ENCODE data around the gene ZNF804B.

Gene ZNF804B

GRCh38 chr7:88835147-88835728 lies 75.7 kb downstream of the ZNF804B start:
- no peak for DNase-seq (ENCODE audit: low spot score)

- DNase-seq (ENCODE audit: low spot score), result no peak
Observed at GRCh38 chr7:88842201-88842600, 82.7 kb downstream of the ZNF804B start.

GRCh38 chr7:88845091-88845490 lies 85.6 kb downstream of the ZNF804B start:
- DNase-seq (ENCODE audit: low spot score), result no peak

GRCh38 chr7:88851220-88851619 lies 91.7 kb downstream of the ZNF804B start:
- no peak for DNase-seq (ENCODE audit: low spot score)

- DNase-seq (ENCODE audit: low spot score), result no peak
Observed at GRCh38 chr7:88859288-88859687, 99.8 kb downstream of the ZNF804B start.

GRCh38 chr7:88866265-88866863 lies 106.9 kb downstream of the ZNF804B start:
- no peak for DNase-seq (ENCODE audit: low spot score)

- no peak for DNase-seq (ENCODE audit: low spot score)
Observed at GRCh38 chr7:88867158-88867557, 107.7 kb downstream of the ZNF804B start.

GRCh38 chr7:88868456-88868855 lies 109.0 kb downstream of the ZNF804B start:
- DNase-seq (ENCODE audit: low spot score), result no peak

GRCh38 chr7:88881136-88881535 lies 121.6 kb downstream of the ZNF804B start:
- no peak for DNase-seq (ENCODE audit: low spot score)

GRCh38 chr7:88885131-88885530 lies 125.6 kb downstream of the ZNF804B start:
- no peak for DNase-seq (ENCODE audit: low spot score)

GRCh38 chr7:88888684-88889083 lies 129.2 kb downstream of the ZNF804B start:
- no peak for DNase-seq (ENCODE audit: low spot score)

GRCh38 chr7:88910516-88910915 lies 151.0 kb downstream of the ZNF804B start:
- no peak for DNase-seq (ENCODE audit: low spot score)

- DNase-seq (ENCODE audit: low spot score), result no peak
Observed at GRCh38 chr7:88912852-88913251, 153.4 kb downstream of the ZNF804B start.

GRCh38 chr7:88915615-88916014 lies 156.1 kb downstream of the ZNF804B start:
- DNase-seq (ENCODE audit: low spot score), result no peak

GRCh38 chr7:88919478-88920131 lies 160.1 kb downstream of the ZNF804B start:
- DNase-seq (ENCODE audit: low spot score), result no peak

- no peak for DNase-seq (ENCODE audit: low spot score)
Observed at GRCh38 chr7:88922944-88923343, 163.4 kb downstream of the ZNF804B start.

GRCh38 chr7:88928276-88928675 lies 168.8 kb downstream of the ZNF804B start:
- no peak for DNase-seq (ENCODE audit: low spot score)

- no peak for DNase-seq (ENCODE audit: low spot score)
Observed at GRCh38 chr7:88929719-88930118, 170.2 kb downstream of the ZNF804B start.

GRCh38 chr7:88933285-88933684 lies 173.8 kb downstream of the ZNF804B start:
- DNase-seq (ENCODE audit: low spot score), result no peak

GRCh38 chr7:88942815-88943501 lies 183.5 kb downstream of the ZNF804B start:
- no peak for DNase-seq (ENCODE audit: low spot score)

- no peak for DNase-seq (ENCODE audit: low spot score)
Observed at GRCh38 chr7:88951826-88952225, 192.3 kb downstream of the ZNF804B start.

- DNase-seq (ENCODE audit: low spot score), result no peak
Observed at GRCh38 chr7:88964418-88964817, 204.9 kb downstream of the ZNF804B start.

- no peak for DNase-seq (ENCODE audit: low spot score)
Observed at GRCh38 chr7:88965371-88965770, 205.9 kb downstream of the ZNF804B start.
